ENCODE measurements around the gene CCDC88B.

DNA sequence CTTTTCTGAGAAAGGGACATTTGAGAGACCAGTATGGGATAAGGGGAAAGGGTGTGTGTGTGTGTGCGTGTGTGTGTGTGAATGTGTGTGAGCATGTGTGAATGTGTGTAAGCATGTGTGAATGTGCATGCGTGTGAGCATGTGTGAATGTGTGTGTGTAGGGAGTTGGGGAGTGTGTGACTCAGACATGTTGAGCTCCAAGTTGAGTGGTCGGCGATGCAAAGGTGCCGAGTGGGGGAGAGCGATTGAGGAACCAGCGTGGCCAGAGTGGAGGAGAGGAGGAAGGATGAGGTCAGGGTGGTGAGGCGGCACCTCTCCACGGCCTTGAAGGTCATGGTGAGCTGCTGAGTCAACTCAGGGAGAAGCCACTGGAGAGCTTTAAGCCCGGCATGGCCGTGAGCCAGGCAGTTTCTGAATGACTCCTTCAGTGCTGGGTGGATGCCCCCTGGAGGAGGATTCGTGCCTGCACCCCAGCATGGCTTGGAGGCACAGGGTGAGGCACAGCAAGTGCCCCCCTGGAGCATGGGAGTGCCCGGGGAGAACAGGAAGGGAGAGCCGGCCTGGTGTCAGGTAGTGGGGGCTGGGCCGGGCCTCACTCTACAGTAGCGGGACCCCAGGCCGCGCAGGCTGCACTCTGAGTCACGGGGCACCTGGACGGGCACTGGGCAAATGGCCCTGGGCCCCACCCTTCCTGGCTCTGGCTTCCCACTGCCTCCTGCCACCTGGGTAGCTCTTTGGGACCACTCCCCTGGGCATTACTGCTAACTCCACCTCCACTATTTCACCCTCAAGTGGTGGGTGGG, 8.2 kb upstream of the CCDC88B start:
- TF ChIP-seq EZH2phosphoT487 (IDR thresholded peaks at IDR 0.05; ENCODE audit: insufficient read depth, low read depth) = no peak
- no peak for TF ChIP-seq EZH2 (IDR thresholded peaks at IDR 0.05; ENCODE audit: insufficient read depth, poor library complexity, severe bottlenecking)
